HG02973 (cell line): ENCODE data around the gene PTPDC1.

Experiments used
- ATAC-seq: cut with Tn5 transposase; IDR thresholded peaks from one replicate; pipeline ENCODE4 v1.9.1; 2021; ENCODE audit warnings: moderate library complexity; ENCODE audit not compliant: unreplicated experiment

Gene PTPDC1, protein sequence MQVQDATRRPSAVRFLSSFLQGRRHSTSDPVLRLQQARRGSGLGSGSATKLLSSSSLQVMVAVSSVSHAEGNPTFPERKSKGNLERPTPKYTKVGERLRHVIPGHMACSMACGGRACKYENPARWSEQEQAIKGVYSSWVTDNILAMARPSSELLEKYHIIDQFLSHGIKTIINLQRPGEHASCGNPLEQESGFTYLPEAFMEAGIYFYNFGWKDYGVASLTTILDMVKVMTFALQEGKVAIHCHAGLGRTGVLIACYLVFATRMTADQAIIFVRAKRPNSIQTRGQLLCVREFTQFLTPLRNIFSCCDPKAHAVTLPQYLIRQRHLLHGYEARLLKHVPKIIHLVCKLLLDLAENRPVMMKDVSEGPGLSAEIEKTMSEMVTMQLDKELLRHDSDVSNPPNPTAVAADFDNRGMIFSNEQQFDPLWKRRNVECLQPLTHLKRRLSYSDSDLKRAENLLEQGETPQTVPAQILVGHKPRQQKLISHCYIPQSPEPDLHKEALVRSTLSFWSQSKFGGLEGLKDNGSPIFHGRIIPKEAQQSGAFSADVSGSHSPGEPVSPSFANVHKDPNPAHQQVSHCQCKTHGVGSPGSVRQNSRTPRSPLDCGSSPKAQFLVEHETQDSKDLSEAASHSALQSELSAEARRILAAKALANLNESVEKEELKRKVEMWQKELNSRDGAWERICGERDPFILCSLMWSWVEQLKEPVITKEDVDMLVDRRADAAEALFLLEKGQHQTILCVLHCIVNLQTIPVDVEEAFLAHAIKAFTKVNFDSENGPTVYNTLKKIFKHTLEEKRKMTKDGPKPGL

GRCh38 chr9:94084314-94084713 lies at the start of gene PTPDC1:
Gene PTPDC1 (plus strand): TSS chr9:94084464. CDS start chr9:94084531, 67 bp downstream.
- ATAC-seq, result no peak

GRCh38 chr9:94034511-94034910 lies 49.8 kb upstream of the PTPDC1 start:
- no peak for ATAC-seq

GRCh38 chr9:94039786-94040185 lies 44.5 kb upstream of the PTPDC1 start:
- no peak for ATAC-seq

GRCh38 chr9:94042516-94043360 lies 41.5 kb upstream of the PTPDC1 start:
- no peak for ATAC-seq

DNA sequence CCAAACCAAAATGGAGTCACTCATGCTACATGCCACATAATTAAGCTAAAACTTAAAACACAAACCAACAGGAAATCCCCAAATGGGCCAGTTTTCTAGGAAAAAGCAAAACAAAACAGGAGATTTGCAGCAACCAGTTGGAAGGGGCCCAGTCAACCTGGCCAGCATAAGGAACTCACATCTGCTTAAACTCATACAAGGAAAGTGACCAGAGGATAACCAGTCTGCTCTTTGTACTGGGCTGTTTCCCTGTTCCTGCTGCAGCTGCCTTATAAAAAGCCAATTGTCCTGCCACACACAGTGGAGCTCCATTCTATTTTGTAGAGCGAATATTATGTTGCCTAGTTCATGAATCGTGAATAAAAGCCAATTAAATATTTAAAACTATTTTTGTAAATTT lies 29.5 kb upstream of the PTPDC1 start:
- ATAC-seq, result no peak

DNA sequence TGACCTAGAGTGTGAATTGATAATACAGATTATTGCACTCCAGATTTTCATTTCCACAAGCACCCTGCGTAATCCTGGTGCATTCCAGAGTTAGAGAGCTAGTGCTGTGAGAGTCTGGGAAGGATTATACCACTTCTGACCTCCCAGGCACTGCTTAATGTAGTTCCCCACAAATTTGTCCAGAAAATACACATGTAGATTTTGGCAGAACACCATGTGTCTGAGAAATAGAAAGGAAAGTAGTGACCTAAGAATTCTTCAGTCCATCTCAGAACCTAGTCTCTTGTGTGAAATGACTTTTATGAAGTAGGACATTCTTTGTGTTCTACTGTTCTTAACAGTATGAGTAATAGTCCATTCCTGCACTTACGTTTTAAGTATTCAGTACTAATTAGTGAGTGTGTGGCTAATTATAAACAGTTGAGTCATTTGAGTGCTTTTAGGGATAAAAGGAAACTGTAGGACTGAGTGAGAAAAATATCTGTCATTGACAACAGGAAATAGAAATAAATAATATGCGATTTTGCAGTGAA lies 27.8 kb upstream of the PTPDC1 start:
- no peak for ATAC-seq

GRCh38 chr9:94057918-94058317 lies 26.3 kb upstream of the PTPDC1 start:
- ATAC-seq, result no peak

DNA sequence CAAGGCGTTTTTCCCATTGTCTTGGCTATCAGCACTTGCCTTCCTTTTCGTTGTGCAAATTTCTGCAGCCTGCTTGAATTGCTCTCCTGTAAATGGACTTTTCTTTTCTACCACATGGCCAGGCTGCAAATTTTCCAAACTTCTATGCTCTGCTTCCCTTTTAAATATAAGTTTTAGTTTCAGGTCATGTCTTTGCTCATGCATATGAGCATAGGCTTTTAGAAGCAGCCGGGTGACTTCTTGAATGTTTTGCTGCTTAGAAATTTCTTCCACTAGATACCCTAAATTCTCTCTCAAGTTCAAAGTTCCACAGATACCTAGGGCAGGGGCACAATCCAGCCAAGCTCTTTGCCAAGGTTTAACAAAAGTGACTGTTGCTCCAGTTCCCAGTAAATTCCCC lies 22.4 kb upstream of the PTPDC1 start:
- ATAC-seq, result no peak

DNA sequence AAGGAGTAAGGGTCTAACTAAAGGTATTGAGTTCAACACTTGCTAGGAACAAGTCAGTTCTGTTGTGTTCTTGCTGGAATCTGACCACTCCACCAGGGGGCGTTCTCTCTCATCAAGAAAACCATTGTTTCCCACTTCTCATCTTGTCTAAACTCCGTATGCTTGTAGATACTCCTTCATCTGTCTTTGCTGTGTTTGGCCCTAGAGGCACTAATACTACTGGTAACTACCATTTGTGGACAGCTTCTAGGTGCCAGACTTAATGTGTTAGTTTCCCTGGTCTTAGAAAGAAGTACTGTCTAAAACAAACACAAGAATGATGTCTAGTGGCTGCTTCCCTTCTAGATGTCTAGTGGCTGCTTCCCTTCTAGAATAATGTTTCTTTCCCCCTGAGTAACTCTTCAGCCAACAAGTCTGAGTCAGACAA lies 18.7 kb upstream of the PTPDC1 start:
- ATAC-seq, result no peak

GRCh38 chr9:94068257-94068656 lies 16.0 kb upstream of the PTPDC1 start:
- ATAC-seq, result no peak

DNA sequence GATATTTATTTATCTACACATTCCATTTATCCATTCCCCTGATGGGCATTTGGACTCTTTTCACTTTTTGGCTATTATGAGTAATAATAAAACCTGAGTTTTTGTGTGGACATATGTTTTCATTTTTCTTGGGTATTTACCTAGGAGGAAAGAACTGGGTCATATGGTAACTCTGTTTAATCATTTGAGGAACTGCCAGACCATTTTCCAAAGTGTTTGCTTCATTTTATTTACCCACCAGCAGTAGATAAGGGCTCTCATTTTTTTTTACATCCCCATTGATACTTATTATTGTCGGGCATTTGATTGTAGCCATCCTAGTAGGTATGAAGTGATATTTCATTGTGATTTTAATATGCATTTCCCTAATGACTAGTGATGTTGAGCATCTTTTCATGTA lies 7.7 kb upstream of the PTPDC1 start:
- no peak for ATAC-seq

DNA sequence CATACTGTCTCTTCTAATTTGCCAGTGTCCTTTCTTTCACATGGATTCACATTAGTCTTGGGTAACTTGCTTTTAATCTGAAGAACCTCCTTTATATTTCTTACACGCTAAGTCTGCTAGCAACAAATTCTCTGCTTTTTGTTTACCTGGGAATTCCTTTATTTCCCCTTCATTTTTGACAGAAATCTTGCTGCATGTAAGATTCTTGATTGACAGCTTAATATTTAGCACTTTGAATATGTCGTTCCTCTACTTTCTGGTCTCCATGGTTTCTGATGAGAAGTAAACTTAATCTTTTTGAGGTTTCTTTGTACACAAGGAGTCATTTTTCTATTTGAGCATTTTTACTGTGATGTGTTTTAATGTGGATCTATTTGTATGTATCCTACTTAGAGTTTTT lies 6.2 kb upstream of the PTPDC1 start:
- no peak for ATAC-seq

GRCh38 chr9:94079236-94079635 lies 5.0 kb upstream of the PTPDC1 start:
- ATAC-seq, result no peak

- ATAC-seq, result no peak
Measured at GRCh38 chr9:94080249-94080648, 4.0 kb upstream of the PTPDC1 start.

DNA sequence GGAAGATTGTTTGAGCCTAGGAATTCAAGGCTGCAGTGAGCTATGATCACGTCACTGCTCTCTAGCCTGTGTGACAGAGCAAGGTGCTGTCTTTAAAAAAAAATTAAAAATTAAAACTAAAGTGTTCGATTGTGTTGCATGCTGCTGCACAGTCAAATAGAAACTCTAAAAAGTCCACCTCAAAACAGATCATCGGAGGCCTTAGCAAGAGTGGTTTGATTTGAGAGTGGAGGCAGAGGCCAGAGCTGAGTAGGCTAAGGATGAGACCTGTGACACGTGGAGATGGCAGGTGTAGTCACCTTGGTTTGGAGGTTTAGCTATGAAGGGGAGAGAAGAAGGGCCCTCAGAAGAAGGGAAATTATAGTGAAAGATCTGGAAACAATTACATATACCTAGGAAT lies 2.8 kb upstream of the PTPDC1 start:
- no peak for ATAC-seq

GRCh38 chr9:94081864-94082463 lies 2.3 kb upstream of the PTPDC1 start:
- no peak for ATAC-seq

GRCh38 chr9:94082553-94082952 lies 1.7 kb upstream of the PTPDC1 start:
- no peak for ATAC-seq

DNA sequence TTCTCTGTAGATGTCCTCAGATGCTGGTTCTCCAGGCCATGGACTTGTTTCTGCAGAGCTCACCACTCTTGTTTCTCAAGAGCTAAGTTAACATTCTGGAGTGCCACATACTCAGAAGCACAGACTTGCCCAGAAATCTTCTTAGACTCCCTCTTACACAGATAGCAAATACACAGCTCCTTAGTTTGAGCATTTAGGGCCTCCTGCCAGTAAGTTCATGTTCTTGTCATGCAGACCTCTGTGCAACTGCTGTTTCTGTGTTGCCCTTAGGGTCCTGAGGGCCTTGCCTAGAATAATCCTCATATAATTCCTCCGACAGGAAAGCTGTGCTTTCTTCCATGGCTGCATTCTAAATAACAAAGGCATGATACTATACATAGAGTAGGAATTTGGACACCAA lies 1.3 kb upstream of the PTPDC1 start:
- ATAC-seq, result no peak

GRCh38 chr9:94083384-94083783 lies 880 bp upstream of the PTPDC1 start:
- ATAC-seq, result no peak

GRCh38 chr9:94085062-94085639 lies 887 bp downstream of the PTPDC1 start:
- ATAC-seq, result no peak
